PFSK-1 (cell line): ENCODE measurements around the gene TCF4.

ENCODE experiments used
- FOXP2 ChIP-seq: optimal IDR thresholded peaks from 2 replicates; pipeline ENCODE3; 2011; ENCODE audit warnings: borderline replicate concordance, control low read depth, inconsistent platforms; ENCODE audit not compliant: insufficient read depth; ENCODE audit errors: extremely low read length, extremely low read depth
- POLR2AphosphoS5 ChIP-seq: IDR thresholded peaks from 2 replicates; pipeline ENCODE4 v1.6.1; 2012; ENCODE audit warnings: low read depth, mild to moderate bottlenecking, control low read depth, low read length, moderate library complexity
- REST ChIP-seq, 2 experiments: IDR thresholded peaks; 2 replicates each; pipeline versions ENCODE4 v1.6.1 to v1.8.0; 2011 to 2012; ENCODE audit warnings: low read depth in 2 of 2, low read length in 2 of 2, control low read depth in 1 of 2, inconsistent platforms in 1 of 2, mild to moderate bottlenecking in 1 of 2, moderate library complexity in 1 of 2; ENCODE audit not compliant: insufficient read depth in 1 of 2
- SIN3A ChIP-seq: IDR thresholded peaks from 2 replicates; pipeline ENCODE4 v1.6.1; 2012; ENCODE audit warnings: mild to moderate bottlenecking, low read length, moderate library complexity, borderline replicate concordance; ENCODE audit not compliant: insufficient read depth
- TAF1 ChIP-seq: IDR thresholded peaks from 2 replicates; pipeline ENCODE4 v1.6.1; 2012; ENCODE audit warnings: low read length, control low read depth, borderline replicate concordance; ENCODE audit not compliant: insufficient read depth

Gene TCF4

DNA sequence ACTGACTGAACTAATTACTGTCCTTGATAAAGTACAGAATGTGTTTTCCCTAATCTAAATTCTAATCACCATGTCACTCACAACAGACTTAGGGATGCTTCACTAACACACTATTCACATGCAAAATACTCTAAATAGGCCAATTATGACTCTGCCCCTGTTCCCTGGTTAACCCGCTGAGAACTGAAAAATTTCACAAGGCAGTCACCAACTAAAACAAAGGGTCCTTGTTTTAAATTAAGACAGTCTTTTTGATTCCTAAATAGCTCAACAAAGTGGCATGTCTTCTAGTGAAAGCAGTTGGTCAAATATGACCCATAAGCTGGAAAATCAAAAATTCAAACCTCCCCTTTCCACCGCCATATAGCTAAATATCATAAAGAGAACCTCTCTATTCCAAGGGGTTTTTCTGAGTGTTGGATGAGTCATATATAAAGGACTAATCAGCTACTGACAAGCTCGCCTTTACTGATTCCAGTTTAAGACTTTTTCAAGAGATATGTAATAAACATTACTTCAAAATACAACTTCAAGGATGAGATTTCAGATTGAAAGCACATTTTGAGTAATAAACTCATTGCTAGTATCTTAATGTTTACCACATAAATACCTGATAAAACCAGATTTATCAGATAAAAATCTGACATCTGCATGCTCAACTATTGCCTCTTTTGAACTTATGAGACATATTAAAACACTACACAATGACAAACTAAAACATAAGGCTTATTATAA is 235.8 kb downstream of the TCF4 start:
- no peak for TF ChIP-seq TAF1
- TF ChIP-seq POLR2AphosphoS5 = no peak
- TF ChIP-seq REST (IDR thresholded peaks at IDR 0.05; ENCODE audit: insufficient read depth in 1 of 2, low read depth in 2 of 2, low read length in 2 of 2) = no peak
- TF ChIP-seq SIN3A = no peak
- no peak for TF ChIP-seq FOXP2

- no peak for TF ChIP-seq SIN3A
- no peak for TF ChIP-seq POLR2AphosphoS5
- TF ChIP-seq REST (IDR thresholded peaks at IDR 0.05; ENCODE audit: insufficient read depth in 1 of 2, low read depth in 2 of 2, low read length in 2 of 2) = no peak
- TF ChIP-seq FOXP2 = no peak
- no peak for TF ChIP-seq TAF1
These were observed 236.7 kb downstream of the TCF4 start for GRCh38 chr18:55351241-55351691.

DNA sequence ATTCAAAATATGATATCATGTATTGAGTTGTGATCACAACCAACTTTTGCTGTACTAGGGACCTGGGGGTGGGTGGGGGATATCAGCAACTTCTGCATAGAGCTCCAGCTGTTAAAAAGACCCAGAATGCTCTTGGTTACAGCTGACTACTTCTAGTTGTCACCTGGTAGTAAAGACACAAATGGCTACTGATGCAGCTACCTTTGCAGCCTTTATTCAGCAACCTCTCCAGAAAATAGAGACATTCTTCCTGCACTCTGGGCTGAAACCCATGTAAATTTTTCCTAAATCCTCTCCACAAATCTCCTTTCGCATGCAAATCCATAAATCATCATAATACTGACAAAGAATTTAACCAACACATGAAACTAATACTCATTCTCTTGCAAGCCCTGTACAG is 238.3 kb downstream of the TCF4 start:
- TF ChIP-seq REST (IDR thresholded peaks at IDR 0.05; ENCODE audit: insufficient read depth in 1 of 2, low read depth in 2 of 2, low read length in 2 of 2) (no peak), TAF1 (no peak), SIN3A (no peak), FOXP2 (no peak), POLR2AphosphoS5 (no peak)

DNA sequence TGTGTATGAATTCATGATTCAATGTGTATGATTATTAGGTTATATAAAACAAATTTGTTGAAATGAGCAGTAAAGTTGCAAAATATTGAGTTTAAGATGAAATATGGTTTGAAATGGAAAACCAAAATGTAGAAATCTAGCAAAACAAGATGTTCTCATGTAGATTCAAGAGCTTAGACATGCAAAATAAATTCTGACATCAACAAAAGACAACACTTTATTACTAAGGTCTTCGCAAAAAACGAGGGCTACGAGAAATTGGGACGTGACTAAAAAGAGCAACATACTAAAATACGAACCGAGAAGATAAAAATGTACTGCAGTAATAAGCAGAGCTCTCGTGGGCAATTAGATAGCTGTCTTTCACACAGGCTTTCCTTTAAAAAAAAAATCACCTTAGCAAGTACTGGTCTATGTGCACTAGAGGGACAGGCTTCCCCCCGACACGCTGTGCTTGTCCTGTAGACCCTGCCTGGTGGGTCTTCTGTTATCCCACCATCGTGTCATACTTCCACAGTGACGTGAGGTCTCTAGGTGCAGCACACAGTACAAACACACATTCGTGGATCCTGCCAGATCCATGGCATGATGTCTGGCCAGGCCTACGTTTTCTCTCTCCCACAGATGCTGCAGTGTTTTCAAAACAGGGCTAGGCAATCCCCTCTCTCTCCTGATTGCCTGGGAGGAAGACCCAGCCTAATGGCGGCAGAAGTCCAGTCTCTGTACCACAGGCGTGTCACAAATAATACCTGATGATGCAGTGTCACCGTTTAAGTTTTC is 240.8 kb downstream of the TCF4 start:
- TF ChIP-seq POLR2AphosphoS5 (no peak), REST (IDR thresholded peaks at IDR 0.05; ENCODE audit: insufficient read depth in 1 of 2, low read depth in 2 of 2, low read length in 2 of 2) (no peak), FOXP2 (no peak), TAF1 (no peak), SIN3A (no peak)

- no peak for TF ChIP-seq REST (IDR thresholded peaks at IDR 0.05; ENCODE audit: insufficient read depth in 1 of 2, low read depth in 2 of 2, low read length in 2 of 2)
These were observed 241.6 kb downstream of the TCF4 start for GRCh38 chr18:55346387-55346786.
